NCI-H1436 (cell line): ENCODE data around the gene ZHX3.
"Not testable (repeated sequence)": the region's sequence is repeated elsewhere in the genome, so short reads cannot be mapped to it uniquely, and the experiment has no call there.

ENCODE experiments used
- DNase-seq: peaks from one replicate; lab custom pipeline; 2025; lab: John Stamatoyannopoulos, UW

Gene ZHX3

GRCh38 chr20:41259309-41259708 is 58.2 kb downstream of the ZHX3 start:
- no peak for DNase-seq

GRCh38 chr20:41258474-41258873 is 59.1 kb downstream of the ZHX3 start:
- no peak for DNase-seq

- DNase-seq, result no peak
Observed at GRCh38 chr20:41256516-41256915, 61.0 kb downstream of the ZHX3 start.

- no peak for DNase-seq
Observed at GRCh38 chr20:41255655-41256054, 61.9 kb downstream of the ZHX3 start.

GRCh38 chr20:41249411-41250281 is 67.9 kb downstream of the ZHX3 start:
- DNase-seq, result no peak

GRCh38 chr20:41248368-41249024 is 69.0 kb downstream of the ZHX3 start:
- no peak for DNase-seq

GRCh38 chr20:41247523-41248367 is 69.8 kb downstream of the ZHX3 start:
- DNase-seq, result no peak

- peak; percentile 42 for DNase-seq
Observed at GRCh38 chr20:41245086-41245707, 72.3 kb downstream of the ZHX3 start.

- DNase-seq, result no peak
Observed at GRCh38 chr20:41242807-41243206, 74.7 kb downstream of the ZHX3 start.

GRCh38 chr20:41242352-41242751 is 75.2 kb downstream of the ZHX3 start:
- DNase-seq, result no peak

GRCh38 chr20:41237233-41237632 is 80.3 kb downstream of the ZHX3 start:
- not testable (repeated sequence) for DNase-seq

GRCh38 chr20:41236818-41237217 is 80.7 kb downstream of the ZHX3 start:
- not testable (repeated sequence) for DNase-seq

- no peak for DNase-seq
Observed at GRCh38 chr20:41234546-41234945, 83.0 kb downstream of the ZHX3 start.

- no peak for DNase-seq
Observed at GRCh38 chr20:41234041-41234440, 83.5 kb downstream of the ZHX3 start.

GRCh38 chr20:41232973-41233926 is 84.3 kb downstream of the ZHX3 start:
- no peak for DNase-seq

- no peak for DNase-seq
Observed at GRCh38 chr20:41231136-41231535, 86.4 kb downstream of the ZHX3 start.

- DNase-seq, result no peak
Observed at GRCh38 chr20:41230136-41230535, 87.4 kb downstream of the ZHX3 start.

- DNase-seq, result no peak
Observed at GRCh38 chr20:41229259-41229658, 88.3 kb downstream of the ZHX3 start.

GRCh38 chr20:41228858-41229257 is 88.7 kb downstream of the ZHX3 start:
- no peak for DNase-seq

- no peak for DNase-seq
Observed at GRCh38 chr20:41226426-41226825, 91.1 kb downstream of the ZHX3 start.

GRCh38 chr20:41225091-41225490 is 92.4 kb downstream of the ZHX3 start:
- DNase-seq, result no peak
